OCI-LY1 (cell line): Measurements from ENCODE around the gene SEPTIN14.

ENCODE experiments used
- EZH2 ChIP-seq: fragments of 200-600 bp; sonication (generic), shearing (Covaris generic); IDR thresholded peaks from 2 replicates; pipeline ENCODE4 v1.8.0; 2017; ENCODE audit warnings: borderline replicate concordance, mixed run types, mild to moderate bottlenecking, antibody characterized with exemption, low read length, moderate library complexity, mixed read lengths
- TF ChIP-seq, protein P1 (sequence below): fragments of 200-600 bp; sonication (generic), shearing (Covaris generic); IDR thresholded peaks from 2 replicates; pipeline ENCODE4 v1.5.1; 2017; ENCODE audit warnings: mild to moderate bottlenecking, antibody characterized with exemption, low read length, moderate library complexity, mixed read lengths

- TF ChIP-seq, protein P1, sequence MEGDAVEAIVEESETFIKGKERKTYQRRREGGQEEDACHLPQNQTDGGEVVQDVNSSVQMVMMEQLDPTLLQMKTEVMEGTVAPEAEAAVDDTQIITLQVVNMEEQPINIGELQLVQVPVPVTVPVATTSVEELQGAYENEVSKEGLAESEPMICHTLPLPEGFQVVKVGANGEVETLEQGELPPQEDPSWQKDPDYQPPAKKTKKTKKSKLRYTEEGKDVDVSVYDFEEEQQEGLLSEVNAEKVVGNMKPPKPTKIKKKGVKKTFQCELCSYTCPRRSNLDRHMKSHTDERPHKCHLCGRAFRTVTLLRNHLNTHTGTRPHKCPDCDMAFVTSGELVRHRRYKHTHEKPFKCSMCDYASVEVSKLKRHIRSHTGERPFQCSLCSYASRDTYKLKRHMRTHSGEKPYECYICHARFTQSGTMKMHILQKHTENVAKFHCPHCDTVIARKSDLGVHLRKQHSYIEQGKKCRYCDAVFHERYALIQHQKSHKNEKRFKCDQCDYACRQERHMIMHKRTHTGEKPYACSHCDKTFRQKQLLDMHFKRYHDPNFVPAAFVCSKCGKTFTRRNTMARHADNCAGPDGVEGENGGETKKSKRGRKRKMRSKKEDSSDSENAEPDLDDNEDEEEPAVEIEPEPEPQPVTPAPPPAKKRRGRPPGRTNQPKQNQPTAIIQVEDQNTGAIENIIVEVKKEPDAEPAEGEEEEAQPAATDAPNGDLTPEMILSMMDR: no peak
- TF ChIP-seq EZH2: no peak
Observed at GRCh38 chr7:55878691-55879090, 16.1 kb upstream of the SEPTIN14 start.
